Caki2 (cell line): ENCODE results near the gene PNMA8C. TPM values are rescaled to one million over a fixed set of nuclear protein-coding genes. Genes with fewer than 3 reads are reported as not detected.

ENCODE experiments used
- DNase-seq: peaks from one replicate; pipeline ENCODE4 v3.0.0-alpha.2; 2015; ENCODE audit warnings: low read depth
- in situ Hi-C: cut with HindIII; loops from 2 replicates; pipeline ENCODE4 v1.10.0; 2016; ENCODE audit warnings: low sequenced_read_pairs, low pct_unique_long_range_greater_than_20kb, mixed read lengths
- total RNA-seq: library from RNA; depleted of rRNA; stranded (reverse); fragments of >200 nt; shearing (Covaris generic); gene quantifications from 2 replicates; pipeline ENCODE4 v1.2.3, GENCODE V29; 2014; ENCODE audit warnings: low replicate concordance; rRNA removed

The PNMA8C gene
- 0.07 and 0.93 TPM in 2 replicates for total RNA-seq

- DNase-seq: peak; percentile 73
- in situ Hi-C loops: no loop called here
These were observed at the start of gene PNMA8C for GRCh38 chr19:46428239-46429135. Gene PNMA8C (minus strand): TSS chr19:46428936. CDS start chr19:46428359, 577 bp downstream.

- in situ Hi-C loops: no loop called here
- no peak for DNase-seq
These were observed 47.2 kb upstream of the PNMA8C start for GRCh38 chr19:46475986-46476385.

- in situ Hi-C loops: no loop called here
- DNase-seq: no peak
These were observed 45.5 kb upstream of the PNMA8C start for GRCh38 chr19:46474211-46474610.

- in situ Hi-C loops: no loop called here
- DNase-seq: no peak
These were observed 43.9 kb upstream of the PNMA8C start for GRCh38 chr19:46472592-46472991.

- DNase-seq: no peak
- in situ Hi-C loops: no loop called here
These were observed 43.2 kb upstream of the PNMA8C start for GRCh38 chr19:46471811-46472543.

GRCh38 chr19:46471116-46471733 lies 42.5 kb upstream of the PNMA8C start, which contains the start of gene PNMA8A:
Gene PNMA8A (minus strand): TSS chr19:46471563. CDS start chr19:46471035, 528 bp downstream.
- DNase-seq: peak; percentile 50
- in situ Hi-C loops: no loop called here

GRCh38 chr19:46470376-46470775 lies 41.6 kb upstream of the PNMA8C start:
- no peak for DNase-seq
- in situ Hi-C loops: no loop called here

- in situ Hi-C loops: no loop called here
- no peak for DNase-seq
These were observed 40.9 kb upstream of the PNMA8C start for GRCh38 chr19:46469541-46470185.

GRCh38 chr19:46466536-46467196 lies 37.9 kb upstream of the PNMA8C start:
- in situ Hi-C loops: no loop called here
- no peak for DNase-seq

- in situ Hi-C loops: no loop called here
- no peak for DNase-seq
These were observed 34.8 kb upstream of the PNMA8C start for GRCh38 chr19:46463516-46463915.

- in situ Hi-C loops: no loop called here
- DNase-seq: no peak
These were observed 32.8 kb upstream of the PNMA8C start for GRCh38 chr19:46461537-46461936.

- DNase-seq: no peak
- in situ Hi-C loops: no loop called here
These were observed 32.2 kb upstream of the PNMA8C start for GRCh38 chr19:46460981-46461380.

GRCh38 chr19:46460055-46460454 lies 31.3 kb upstream of the PNMA8C start:
- DNase-seq: no peak
- in situ Hi-C loops: no loop called here

- in situ Hi-C loops: no loop called here
- no peak for DNase-seq
These were observed 28.2 kb upstream of the PNMA8C start for GRCh38 chr19:46456930-46457329.

GRCh38 chr19:46454244-46454643 lies 25.5 kb upstream of the PNMA8C start:
- in situ Hi-C loops: no loop called here

GRCh38 chr19:46453661-46454060 lies 24.9 kb upstream of the PNMA8C start:
- in situ Hi-C loops: no loop called here
- DNase-seq: no peak

More at GRCh38 chr19:46454244-46454643, 25.5 kb upstream of the PNMA8C start:
- DNase-seq: no peak

GRCh38 chr19:46452186-46452585 lies 23.4 kb upstream of the PNMA8C start:
- no peak for DNase-seq
- in situ Hi-C loops: no loop called here

GRCh38 chr19:46451352-46451751 lies 22.6 kb upstream of the PNMA8C start:
- DNase-seq: no peak
- in situ Hi-C loops: no loop called here
